GM12878 (cell line): Measurements from ENCODE around the gene TAF11L4. TPM values are rescaled to one million over a fixed set of nuclear protein-coding genes. Genes with fewer than 3 reads are reported as not detected.

Experiments used
- ATAC-seq: fragments of 200-7000 bp; cut with Tn5 transposase; 3 replicates; pipeline ENCODE4 v1.9.1; 2020; ENCODE audit warnings: mild to moderate bottlenecking, moderate library complexity
- BruUV-seq: library from RNA; stranded (reverse); fragments of 400-500 nt; replicated peaks from 2 replicates; lab custom pipeline; 2021; lab: Mats Ljungman, UMichigan
- CTCF ChIA-PET: fragments of 300-600 bp; sonication (Branson Sonifier 250); formaldehyde crosslinking; extraction: SDS; loops from one replicate; lab custom pipeline; 2021; ENCODE audit warnings: inconsistent platforms; lab: Yijun Ruan, JAX
- POLR2A ChIA-PET: fragments of 350-600 bp; formaldehyde crosslinking; extraction: SDS; loops from one replicate; lab custom pipeline; 2021; ENCODE audit warnings: inconsistent platforms; lab: Charles Lee
- RAD21 ChIA-PET: fragments of 300-600 bp; sonication (Branson Sonifier 250); formaldehyde crosslinking; loops from one replicate; lab custom pipeline; 2023; ENCODE audit warnings: antibody characterized with exemption; ENCODE audit not compliant: unreplicated experiment; lab: Charles Lee
- SMC1A ChIA-PET: fragments of 300-600 bp; sonication (Branson Sonifier 250); formaldehyde crosslinking; loops from one replicate; lab custom pipeline; 2023; ENCODE audit not compliant: unreplicated experiment, uncharacterized antibody; lab: Charles Lee
- DNase-seq: peaks from one replicate; pipeline ENCODE4 v3.0.0-alpha.2; 2011; ENCODE audit warnings: low read depth, low spot score
- FAIRE-seq: peaks from 3 replicates; lab custom pipeline; 2011; peaks lifted over from hg19 to GRCh38; lab: Jason Lieb, UNC
- H2AFZ ChIP-seq: 2 replicates; pipeline ENCODE4 v1.6.0; 2011; ENCODE audit warnings: low read depth, low read length, control low read depth; ENCODE audit not compliant: control insufficient read depth
- H3K27ac ChIP-seq: 2 replicates; pipeline ENCODE4 v1.5.1; 2011; ENCODE audit warnings: control low read depth; ENCODE audit not compliant: control insufficient read depth, insufficient read depth
- H3K27me3 ChIP-seq, 2 experiments: replicated peaks in 1 of 2; 2 replicates each; pipeline versions ENCODE4 v1.6.0 to v1.6.1; 2011; ENCODE audit warnings: low read length in 1 of 2; ENCODE audit not compliant: control insufficient read depth in 2 of 2, insufficient read depth in 2 of 2
- H3K36me3 ChIP-seq, 2 experiments: 2 replicates each; pipeline ENCODE4 v1.5.1; 2011; ENCODE audit warnings: low read length in 1 of 2; ENCODE audit not compliant: control insufficient read depth in 2 of 2, insufficient read depth in 2 of 2
- H3K4me1 ChIP-seq: 2 replicates; pipeline ENCODE4 v1.6.1; 2011; ENCODE audit warnings: mild to moderate bottlenecking, low read length, moderate library complexity, mixed read lengths; ENCODE audit not compliant: control insufficient read depth, insufficient read depth
- H3K4me2 ChIP-seq: 2 replicates; pipeline ENCODE4 v1.6.0; 2011; ENCODE audit warnings: control low read depth; ENCODE audit not compliant: control insufficient read depth, insufficient read depth
- H3K4me3 ChIP-seq: fragments of 200-600 bp; sonication (generic); 2 replicates; pipeline ENCODE4 v1.5.1; 2016
- H3K79me2 ChIP-seq: 2 replicates; pipeline ENCODE4 v1.6.0; 2011; ENCODE audit warnings: low read length; ENCODE audit not compliant: control insufficient read depth, insufficient read depth
- H3K9ac ChIP-seq: 2 replicates; pipeline ENCODE4 v1.8.0; 2011; ENCODE audit warnings: low read length, control low read depth, mixed read lengths; ENCODE audit not compliant: control insufficient read depth, insufficient read depth
- H3K9me3 ChIP-seq: replicated peaks from 3 replicates; pipeline ENCODE4 v1.5.1; 2011; ENCODE audit warnings: mild to moderate bottlenecking, low read length; ENCODE audit not compliant: control insufficient read depth, insufficient read depth
- H4K20me1 ChIP-seq: 2 replicates; pipeline ENCODE4 v1.6.0; 2011; ENCODE audit not compliant: control insufficient read depth, insufficient read depth
- E4F1 ChIP-seq: fragments of 450-650 bp; IDR thresholded peaks from 2 replicates; pipeline ENCODE4 v1.6.1; 2018; ENCODE audit warnings: borderline replicate concordance, mild to moderate bottlenecking; ENCODE audit not compliant: partially characterized antibody
- NR2C2 ChIP-seq: IDR thresholded peaks from 2 replicates; pipeline ENCODE4 v1.6.1; 2011; ENCODE audit warnings: borderline replicate concordance, low read depth; ENCODE audit not compliant: control insufficient read depth, insufficient read length
- PBX3 ChIP-seq: IDR thresholded peaks from 2 replicates; pipeline ENCODE4 v1.6.1; 2011; ENCODE audit warnings: mild to moderate bottlenecking, low read depth, low read length, moderate library complexity; ENCODE audit not compliant: insufficient replicate concordance
- PRDM15 ChIP-seq: fragments of 450-650 bp; formaldehyde crosslinking; IDR thresholded peaks from 2 replicates; pipeline ENCODE4 v1.4.0; 2020; ENCODE audit warnings: mild to moderate bottlenecking, moderate library complexity
- REST ChIP-seq: IDR thresholded peaks from 2 replicates; pipeline ENCODE4 v1.6.1; 2012; ENCODE audit warnings: mild to moderate bottlenecking, low read depth, low read length
- TARDBP ChIP-seq: IDR thresholded peaks from 2 replicates; pipeline ENCODE4 v1.6.1; 2016; ENCODE audit warnings: borderline replicate concordance
- ZNF687 ChIP-seq: fragments of 450-650 bp; IDR thresholded peaks from 2 replicates; pipeline ENCODE4 v1.6.1; 2017; ENCODE audit warnings: mild to moderate bottlenecking, moderate library complexity
- WGBS: methylation state at CpG from one replicate; pipeline ENCODE4 v1.1.6; 2016; ENCODE audit warnings: low lambda C conversion rate; ENCODE audit not compliant: insufficient replicate concordance, insufficient coverage; ENCODE audit errors: missing lambda C conversion rate; 5-methylcytosine and 5-hydroxymethylcytosine counted together
- in situ Hi-C: fragments of 300-500 bp; cut with MboI; formaldehyde crosslinking; loops from 9 replicates; pipeline ENCODE4 v1.14.3; 2018; ENCODE audit warnings: mixed read lengths
- intact Hi-C: fragments of 100-400 bp; cut with micrococcal nuclease; formaldehyde crosslinking; loops from one replicate; pipeline ENCODE4 v1.14.2; 2022; ENCODE audit not compliant: unreplicated experiment
- polyA plus RNA-seq, 11 experiments: library from polyadenylated mRNA; depleted of rRNA in 4 of 11; unstranded in 6 of 11; stranded (reverse) in 5 of 11; fragments of >200 nt; fragmentation: Nextera tagmentation in 4 of 11; fragmentation: Illumina TruSeq in 1 of 11; extraction: Ambion mirVana in 4 of 11; extraction: Trizol in 1 of 11; gene quantifications; 1 replicate in 1 of 11; 2 replicates in 10 of 11; pipeline versions ENCODE4 v1.2.1 to v1.2.3, GENCODE V29; 2011 to 2016; ENCODE audit warnings: inconsistent platforms in 2 of 11, missing spikeins in 2 of 11, low read depth in 1 of 11
- total RNA-seq, 4 experiments: library from RNA; depleted of rRNA in 3 of 4; stranded (reverse); fragments of >200 nt in 3 of 4; fragmentation: Illumina TruSeq in 1 of 4; extraction: Trizol in 1 of 4; gene quantifications; 2 replicates each; pipeline versions ENCODE4 v1.2.1 to v1.2.3, GENCODE V29; 2013 to 2021

The TAF11L4 gene
- total and polyA plus RNA-seq, 10 of the 15 experiments (the other 5 are each of a cell fraction or from before 2014, with no cell fraction given): not detected

DNA sequence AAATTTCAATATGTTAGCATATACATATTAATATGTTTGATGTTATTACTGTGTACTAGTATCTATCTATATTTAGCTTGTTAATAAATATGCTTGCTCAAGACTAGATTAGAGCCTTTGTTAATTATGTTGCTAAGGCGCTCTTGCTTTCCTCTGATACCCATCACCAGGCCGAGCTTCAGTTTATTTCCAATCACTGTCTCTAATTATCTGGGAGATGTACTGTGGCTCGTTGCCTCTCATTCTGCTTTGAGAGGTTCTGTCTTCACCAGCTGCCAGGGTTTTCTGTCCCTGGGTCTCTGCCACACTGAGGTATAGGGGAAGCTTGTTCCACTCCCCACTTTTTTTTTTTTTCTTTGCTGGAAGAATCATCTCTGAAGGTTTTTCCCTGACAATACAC is 44.6 kb upstream of the TAF11L4 start:
- 30% methylated on average over 3 of the region's 3 CpGs for WGBS
- no peak for TF ChIP-seq PBX3
- no peak for TF ChIP-seq REST
- TF ChIP-seq ZNF687: no peak
- no peak for TF ChIP-seq PRDM15
- no peak for TF ChIP-seq TARDBP
- TF ChIP-seq E4F1: no peak
- TF ChIP-seq NR2C2: no peak

More for the DNA sequence above, 44.6 kb upstream of the TAF11L4 start:
- ChIA-PET SMC1A (interaction anchor here (1.3 kb wide), 1 partner anchor 12 kb away, joined by 5 read pairs; no protein-coding TSS in a partner anchor), CTCF (interaction anchor here (0.6 kb wide), 1 partner anchor 115 kb away, joined by 4 read pairs; no protein-coding TSS in a partner anchor), POLR2A (interaction anchor here (0.6 kb wide), 1 partner anchor 160 kb away, joined by 3 read pairs; no protein-coding TSS in a partner anchor), RAD21 (interaction anchor here (0.6 kb wide), 1 partner anchor 173 kb away, joined by 3 read pairs; no protein-coding TSS in a partner anchor)
- H2AFZ ChIP-seq: no peak overlapping the region
- intact Hi-C loops: no loop called here
- no peaks in the 10 kb centered on the region for H3K4me1 ChIP-seq
- H3K27me3 ChIP-seq: no peaks in the 10 kb centered on the region
- H4K20me1 ChIP-seq: no peaks in the 10 kb centered on the region
- FAIRE-seq (no peak), DNase-seq (no peak), ATAC-seq (no peak)
- no peak overlapping the region for H3K9ac ChIP-seq
- in situ Hi-C loops: no loop called here
- no peak overlapping the region for H3K27ac ChIP-seq
- no peaks in the 10 kb centered on the region for H3K36me3 ChIP-seq
- no peaks in the 10 kb centered on the region for H3K9me3 ChIP-seq
- no TSS peak for BruUV-seq
- no peaks in the 10 kb centered on the region for H3K79me2 ChIP-seq
- H3K4me3 ChIP-seq: no peak overlapping the region
- no peak overlapping the region for H3K4me2 ChIP-seq
